Right lobe of liver (tissue), 6 donors: ENCODE results near the gene TRIOBP. TPM values are rescaled to one million over a fixed set of nuclear protein-coding genes. Genes with fewer than 3 reads are reported as not detected.

ENCODE experiments used
- ATAC-seq, 4 donors: fragments of 200-7000 bp; cut with Tn5 transposase; one replicate each; pipeline ENCODE4 v1.9.1; 2020; ENCODE audit warnings: mild to moderate bottlenecking in 4 of 4, moderate library complexity in 4 of 4
- DNase-seq, 3 donors: peaks; one replicate each; pipeline ENCODE4 v3.0.0-alpha.2; 2020
- H3K27ac ChIP-seq, 3 donors: fragments of 200-600 bp; one replicate each; pipeline ENCODE4 v1.8.0; 2022
- H3K27me3 ChIP-seq, 2 donors: fragments of 200-600 bp; one replicate each; pipeline ENCODE4 v1.8.0; 2022
- H3K36me3 ChIP-seq, 4 donors: fragments of 200-600 bp; sonication (generic) in 1 of 4; one replicate each; pipeline versions ENCODE4 v1.5.1 to v1.8.0; 2017 to 2022; ENCODE audit warnings: control low read depth in 1 of 4
- H3K4me1 ChIP-seq, 4 donors: fragments of 200-600 bp; sonication (generic) in 1 of 4; one replicate each; pipeline versions ENCODE4 v1.5.1 to v1.8.0; 2017 to 2022; ENCODE audit warnings: control low read depth in 1 of 4
- H3K4me3 ChIP-seq, 3 donors: fragments of 200-600 bp; one replicate each; pipeline ENCODE4 v1.8.0; 2022
- H3K9me3 ChIP-seq, 4 donors: fragments of 200-600 bp; sonication (generic) in 1 of 4; one replicate each; pipeline versions ENCODE4 v1.5.1 to v1.8.0; 2017 to 2022; ENCODE audit warnings: control low read depth in 1 of 4
- POLR2A ChIP-seq: fragments of 450-650 bp; IDR thresholded peaks from one replicate; pipeline ENCODE4 v1.6.1; 2017; ENCODE audit warnings: antibody characterized with exemption, mild to moderate bottlenecking
- WGBS: methylation state at CpG from one replicate; pipeline ENCODE4 v1.1.6; 2018; ENCODE audit warnings: low coverage, low lambda C conversion rate; ENCODE audit not compliant: insufficient coverage; ENCODE audit errors: missing lambda C conversion rate; 5-methylcytosine and 5-hydroxymethylcytosine counted together
- intact Hi-C, 2 donors: fragments of 100-400 bp; cut with DNase I; formaldehyde crosslinking; loops; one replicate each; pipeline versions ENCODE4 v1.11.2 to v1.14.1; 2022
- total RNA-seq, 6 experiments: library from RNA; depleted of rRNA in 2 of 6; stranded (reverse); fragments of >200 nt in 2 of 6; fragmentation: NEBNext Ultra II Directional in 3 of 6; extraction: Animal tissue kit (Norgen Biotek cat#: 25700) in 3 of 6; gene quantifications; one replicate each; pipeline versions ENCODE4 v1.1.0 to v1.2.4, GENCODE V29; 2016 to 2023
- TF ChIP-seq, protein P1 (sequence below), 4 donors: fragments of 200-600 bp in 3 of 4; fragments of 450-650 bp in 1 of 4; IDR thresholded peaks; one replicate each; pipeline versions ENCODE4 v1.5.1 to v1.8.0; 2016 to 2022; ENCODE audit warnings: antibody characterized with exemption in 4 of 4, mild to moderate bottlenecking in 2 of 4
- donor health status: DM: no; HTN: yes; CAD: no.
- donor health status: DM: no; HTN: no; CAD: no.
- donor health status: DM: no; HTN: no; CAD: no.
- donor health status: DM: no; HTN: yes; CAD: no.
- donor health status: DM: no; HTN: yes; CAD: no.

TRIOBP gene
- total RNA-seq, 6 experiments from 2014 or later, result 11.7 to 22.8 (median 20.7) TPM

DNA sequence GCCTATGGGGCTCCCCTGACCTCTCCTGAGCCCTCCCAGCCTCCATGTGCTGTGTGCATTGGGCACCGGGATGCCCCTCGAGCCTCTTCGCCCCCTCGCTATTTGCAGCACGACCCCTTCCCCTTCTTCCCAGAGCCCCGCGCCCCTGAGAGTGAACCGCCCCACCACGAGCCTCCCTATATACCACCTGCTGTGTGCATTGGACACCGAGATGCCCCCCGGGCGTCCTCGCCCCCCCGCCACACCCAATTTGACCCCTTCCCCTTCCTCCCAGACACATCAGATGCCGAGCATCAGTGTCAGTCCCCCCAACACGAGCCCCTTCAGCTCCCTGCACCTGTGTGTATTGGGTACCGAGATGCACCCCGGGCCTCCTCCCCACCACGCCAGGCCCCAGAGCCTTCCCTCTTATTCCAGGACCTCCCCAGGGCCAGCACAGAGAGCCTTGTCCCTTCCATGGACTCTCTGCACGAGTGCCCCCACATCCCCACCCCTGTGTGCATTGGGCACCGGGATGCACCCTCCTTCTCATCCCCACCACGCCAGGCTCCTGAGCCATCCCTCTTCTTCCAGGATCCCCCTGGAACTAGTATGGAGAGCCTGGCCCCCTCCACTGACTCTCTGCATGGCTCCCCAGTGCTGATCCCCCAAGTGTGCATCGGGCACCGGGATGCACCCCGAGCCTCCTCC lies 28.8 kb downstream of the TRIOBP start:
- H3K9me3 ChIP-seq, result no peaks in the 10 kb centered on the region
- H3K27me3 ChIP-seq, result no peaks in the 10 kb centered on the region
- WGBS, result 95% methylated on average over 20 of the region's 25 CpGs
- no peak overlapping the region for H3K4me3 ChIP-seq
- TF ChIP-seq, protein P1, sequence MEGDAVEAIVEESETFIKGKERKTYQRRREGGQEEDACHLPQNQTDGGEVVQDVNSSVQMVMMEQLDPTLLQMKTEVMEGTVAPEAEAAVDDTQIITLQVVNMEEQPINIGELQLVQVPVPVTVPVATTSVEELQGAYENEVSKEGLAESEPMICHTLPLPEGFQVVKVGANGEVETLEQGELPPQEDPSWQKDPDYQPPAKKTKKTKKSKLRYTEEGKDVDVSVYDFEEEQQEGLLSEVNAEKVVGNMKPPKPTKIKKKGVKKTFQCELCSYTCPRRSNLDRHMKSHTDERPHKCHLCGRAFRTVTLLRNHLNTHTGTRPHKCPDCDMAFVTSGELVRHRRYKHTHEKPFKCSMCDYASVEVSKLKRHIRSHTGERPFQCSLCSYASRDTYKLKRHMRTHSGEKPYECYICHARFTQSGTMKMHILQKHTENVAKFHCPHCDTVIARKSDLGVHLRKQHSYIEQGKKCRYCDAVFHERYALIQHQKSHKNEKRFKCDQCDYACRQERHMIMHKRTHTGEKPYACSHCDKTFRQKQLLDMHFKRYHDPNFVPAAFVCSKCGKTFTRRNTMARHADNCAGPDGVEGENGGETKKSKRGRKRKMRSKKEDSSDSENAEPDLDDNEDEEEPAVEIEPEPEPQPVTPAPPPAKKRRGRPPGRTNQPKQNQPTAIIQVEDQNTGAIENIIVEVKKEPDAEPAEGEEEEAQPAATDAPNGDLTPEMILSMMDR (IDR thresholded peaks at IDR 0.05), result no peak
- no peak for TF ChIP-seq POLR2A
- H3K36me3 ChIP-seq, result no peaks in the 10 kb centered on the region
- H3K27ac ChIP-seq, result no peak overlapping the region
- intact Hi-C loops, result loop anchor here (10.0 kb wide), 1 partner anchor 81 kb away; no protein-coding TSS in a partner anchor
- peaks cover 0 to 24% (median 7%) of the 10 kb centered on the region in 4 donors for H3K4me1 ChIP-seq
- DNase-seq (no peak), ATAC-seq (peak in 1 of 4 donors; percentile 5)

GRCh38 chr22:37726241-37726887 lies 29.5 kb downstream of the TRIOBP start:
- H3K4me3 ChIP-seq, result no peak overlapping the region
- H3K27me3 ChIP-seq, result no peaks in the 10 kb centered on the region
- WGBS, result 39% methylated on average over 2 of the region's 20 CpGs
- H3K36me3 ChIP-seq, result no peaks in the 10 kb centered on the region
- ATAC-seq (peak; percentile 25 to 55 (median 46)), DNase-seq (no peak)
- intact Hi-C loops, result loop anchor here (10.0 kb wide), 1 partner anchor 82 kb away; no protein-coding TSS in a partner anchor
- no peak overlapping the region for H3K27ac ChIP-seq
- no peaks in the 10 kb centered on the region for H3K9me3 ChIP-seq
- peaks cover 0 to 30% (median 8%) of the 10 kb centered on the region in 4 donors for H3K4me1 ChIP-seq
- no peak for TF ChIP-seq POLR2A
- TF ChIP-seq, protein P1 (IDR thresholded peaks at IDR 0.05), result peak; percentile 24 to 35 (median 27)

DNA sequence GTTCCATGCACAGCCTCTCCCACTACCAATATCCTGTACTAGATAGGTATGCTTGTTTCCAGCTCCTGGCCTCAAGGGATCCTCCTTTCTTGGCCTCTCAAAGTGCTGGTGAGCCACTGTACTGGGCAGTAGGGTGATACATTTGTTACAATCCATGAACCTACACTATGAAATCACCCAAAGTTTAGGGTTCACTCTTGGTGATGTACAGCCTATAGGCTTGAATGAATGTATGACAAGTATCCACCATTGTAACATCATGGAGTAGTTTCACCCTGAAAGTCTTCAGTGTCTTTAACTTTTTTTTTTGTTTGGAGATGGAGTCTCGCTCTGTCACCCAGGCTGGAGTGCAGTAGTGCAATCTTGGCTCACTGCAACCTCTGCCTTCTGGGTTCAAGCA lies 31.8 kb downstream of the TRIOBP start:
- TF ChIP-seq POLR2A, result no peak
- TF ChIP-seq, protein P1 (IDR thresholded peaks at IDR 0.05), result no peak
- WGBS, result no CpG with 5 or more reads among the region's 1 CpG
- H3K9me3 ChIP-seq, result no peaks in the 10 kb centered on the region
- DNase-seq (no peak), ATAC-seq (peak in 1 of 4 donors; percentile 5)
- no peak overlapping the region for H3K4me3 ChIP-seq
- peak overlapping the region; percentile 6 to 57 (median 49) for H3K27ac ChIP-seq
- intact Hi-C loops, result loop anchor here (10.0 kb wide), 1 partner anchor 84 kb away; no protein-coding TSS in a partner anchor
- H3K36me3 ChIP-seq, result no peaks in the 10 kb centered on the region
- peaks cover 0 to 44% (median 13%) of the 10 kb centered on the region in 4 donors for H3K4me1 ChIP-seq
- H3K27me3 ChIP-seq, result no peaks in the 10 kb centered on the region

DNA sequence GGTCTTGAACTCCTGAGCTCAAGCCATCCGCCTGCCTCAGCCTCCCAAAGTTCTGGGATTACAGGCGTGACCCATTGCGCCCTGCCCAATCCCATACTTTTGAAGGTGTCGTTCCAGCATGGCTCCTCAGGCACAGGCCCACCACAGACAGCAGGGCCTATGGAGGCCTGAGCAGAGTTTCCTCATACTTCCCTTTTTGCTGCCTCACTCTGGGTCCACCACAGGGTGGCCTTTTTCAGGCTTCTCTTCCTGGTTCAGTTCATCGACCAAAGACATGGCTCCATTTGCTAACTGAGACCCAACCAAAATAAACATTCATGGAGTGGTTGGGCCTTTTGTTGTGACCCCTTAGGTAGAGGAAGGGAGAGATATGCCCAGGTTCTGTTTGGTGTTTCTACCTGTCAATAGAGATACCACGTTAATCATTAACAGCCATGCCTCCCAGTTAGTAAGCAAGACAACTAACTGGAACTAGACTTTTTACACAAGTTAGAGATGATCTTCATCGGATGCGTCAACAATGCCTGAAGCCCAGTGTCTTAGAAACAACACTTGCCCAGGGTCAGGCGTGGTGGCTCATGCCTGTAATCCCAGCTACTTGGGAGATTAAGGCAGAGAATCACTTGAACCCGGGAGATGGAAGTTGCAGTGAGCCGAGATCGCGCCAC lies 35.1 kb downstream of the TRIOBP start:
- Histone ChIP-seq H3K4me3 (no peak overlapping the region), H3K27me3 (no peaks in the 10 kb centered on the region), H3K9me3 (no peaks in the 10 kb centered on the region), H3K4me1 (peaks cover 0 to 54% (median 17%) of the 10 kb centered on the region in 4 donors), H3K36me3 (no peaks in the 10 kb centered on the region), H3K27ac (peak overlapping the region; percentile 81 to 83 (median 82))
- TF ChIP-seq, protein P1 (IDR thresholded peaks at IDR 0.05), result peak in 2 of 4 donors; percentile 17 to 36
- TF ChIP-seq POLR2A, result no peak
- ATAC-seq, result peak; percentile 63 to 78 (median 72)
- intact Hi-C loops, result loop anchor here in 1 of 2 donors (10.0 kb wide), 1 partner anchor 47 kb away; the partner anchor contains the start of gene NOL12
- WGBS, result 41% methylated on average over 9 of the region's 13 CpGs
- no peak for DNase-seq
